HG03565 (cell line): ENCODE data around the gene MON1A.
"Not testable (repeated sequence)": the region's sequence is repeated elsewhere in the genome, so short reads cannot be mapped to it uniquely, and the experiment has no call there.

Experiments used
- ATAC-seq: cut with Tn5 transposase; IDR thresholded peaks from one replicate; pipeline ENCODE4 v1.9.1; 2021; ENCODE audit warnings: mild to moderate bottlenecking, moderate library complexity; ENCODE audit not compliant: unreplicated experiment

The MON1A gene

DNA sequence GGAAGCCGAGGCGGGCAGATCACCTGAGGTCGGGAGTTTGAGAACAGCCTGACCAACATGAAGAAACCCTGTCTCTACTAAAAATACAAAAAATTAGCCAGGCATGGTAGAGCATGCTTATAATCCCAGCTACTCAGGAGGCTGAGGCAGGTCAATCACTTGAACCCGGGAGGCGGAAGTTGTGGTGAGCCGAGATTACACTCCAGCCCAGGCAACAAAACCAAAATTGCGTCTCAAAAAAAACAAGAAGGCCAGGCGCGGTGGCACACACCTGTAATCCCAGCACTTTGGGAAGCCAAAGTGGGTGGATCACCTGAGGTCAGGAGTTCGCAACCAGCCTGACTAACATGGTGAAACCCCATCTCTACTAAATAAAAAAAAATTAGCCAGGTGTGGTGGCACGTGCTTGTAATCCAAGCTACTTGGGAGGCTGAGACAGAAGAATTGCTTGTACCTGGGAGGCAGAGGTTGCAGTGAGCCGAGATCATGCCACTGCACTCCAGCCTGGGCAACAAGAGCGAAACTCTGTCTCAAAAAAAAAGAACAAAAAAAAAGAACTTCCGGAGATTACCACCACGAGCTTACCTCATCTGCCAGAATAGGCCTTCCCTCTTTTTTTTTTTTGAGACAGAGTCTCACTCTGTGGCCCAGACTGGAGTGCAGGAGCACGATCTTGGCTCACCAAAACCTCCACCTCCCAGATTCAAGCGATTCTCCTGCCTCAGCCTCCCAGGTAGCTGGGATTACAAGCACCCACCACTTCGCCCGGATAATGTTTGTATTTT lies 11.6 kb downstream of the MON1A start:
- not testable (repeated sequence) for ATAC-seq

DNA sequence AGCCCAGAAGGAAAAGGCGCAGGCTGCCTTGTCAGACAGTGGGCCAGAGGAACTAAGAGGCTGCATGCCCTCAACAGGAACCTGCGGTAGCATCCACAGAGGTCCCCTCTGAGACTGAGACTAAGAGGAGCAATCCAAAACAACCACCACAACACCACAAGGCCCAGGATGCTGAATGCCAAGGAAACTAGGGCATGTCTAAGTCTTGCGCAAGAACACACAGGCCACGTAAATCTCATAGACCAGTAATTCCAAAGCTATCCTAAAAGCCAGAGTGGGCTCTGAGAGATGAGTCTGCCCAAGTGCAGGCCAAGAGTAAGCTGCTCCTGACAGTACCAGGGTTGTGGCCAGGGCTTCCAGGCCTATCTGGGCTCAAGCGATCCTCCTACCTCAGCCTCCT lies 12.9 kb downstream of the MON1A start:
- ATAC-seq: no peak

DNA sequence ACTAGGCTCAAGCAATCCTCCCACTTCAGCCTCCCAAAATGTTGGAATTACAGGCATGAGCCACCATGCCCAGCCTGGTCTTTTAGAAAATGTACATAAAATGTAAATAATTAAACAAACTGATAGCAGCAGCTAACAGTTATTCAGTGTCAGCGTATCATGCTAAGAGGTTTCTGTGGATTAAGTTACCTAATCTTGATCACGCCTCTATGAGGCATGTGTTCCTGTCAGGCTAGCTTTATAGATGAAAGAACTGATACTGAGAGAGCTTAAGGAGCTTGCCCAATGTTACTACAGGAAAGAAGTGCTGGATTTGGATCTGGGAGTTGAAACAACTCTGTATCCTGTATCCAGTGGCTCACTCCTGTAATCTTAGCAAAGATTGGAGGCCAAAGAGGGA lies 14.7 kb downstream of the MON1A start:
- ATAC-seq: no peak

DNA sequence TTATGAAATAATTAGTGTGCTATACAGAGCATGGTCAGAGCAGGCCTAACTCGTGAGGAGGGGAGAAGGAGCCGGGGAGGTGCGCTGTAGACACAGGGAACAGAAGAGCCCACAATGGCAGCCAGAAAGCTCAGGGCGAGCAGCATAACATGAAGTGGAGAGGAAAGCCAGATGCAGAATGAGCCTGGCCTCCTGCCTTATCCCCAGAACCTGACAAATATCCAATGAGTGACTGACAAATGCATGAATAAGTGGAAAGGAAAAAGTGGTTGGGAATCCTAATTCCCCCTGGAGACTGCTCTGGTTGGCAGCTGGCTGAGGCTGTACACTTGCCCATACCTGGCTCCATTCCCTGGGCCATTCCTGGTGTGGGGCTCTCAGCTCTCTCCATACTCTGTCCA lies 16.7 kb downstream of the MON1A start:
- no peak for ATAC-seq

DNA sequence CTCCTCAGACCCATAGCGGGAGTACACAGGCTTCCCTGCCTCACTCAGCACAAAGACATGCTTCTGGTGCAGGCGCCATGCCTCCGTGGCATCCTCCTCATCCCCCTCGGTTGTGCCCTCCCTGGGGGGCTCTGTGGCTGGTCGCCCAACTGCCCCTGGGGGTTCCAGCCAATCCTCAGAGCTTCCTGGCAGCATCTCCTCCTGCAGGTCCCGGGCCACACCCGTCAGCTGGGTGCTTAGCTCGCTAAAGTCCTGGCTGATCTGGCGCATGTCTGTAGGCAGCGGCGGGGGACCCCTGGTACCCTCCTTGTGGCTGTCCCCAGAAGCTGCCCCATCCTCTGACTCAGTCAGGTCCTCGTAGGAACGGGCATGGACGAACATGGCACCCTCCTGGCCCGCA lies 18.0 kb downstream of the MON1A start:
- ATAC-seq: no peak

DNA sequence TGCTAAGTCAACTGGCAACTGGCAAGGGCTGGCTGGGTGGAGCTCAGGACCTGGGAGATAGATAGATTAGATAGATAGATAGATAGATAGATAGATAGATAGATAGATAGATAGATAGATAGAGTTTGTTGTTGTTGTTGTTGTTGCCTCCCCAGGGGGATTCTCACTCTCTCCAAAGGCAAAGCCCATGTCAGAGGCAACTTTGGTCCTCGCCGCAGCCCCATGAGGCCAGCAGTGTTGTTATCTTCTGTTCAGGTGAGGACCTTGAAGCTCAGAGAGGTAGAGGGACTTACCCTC lies 18.5 kb downstream of the MON1A start:
- ATAC-seq: no peak

DNA sequence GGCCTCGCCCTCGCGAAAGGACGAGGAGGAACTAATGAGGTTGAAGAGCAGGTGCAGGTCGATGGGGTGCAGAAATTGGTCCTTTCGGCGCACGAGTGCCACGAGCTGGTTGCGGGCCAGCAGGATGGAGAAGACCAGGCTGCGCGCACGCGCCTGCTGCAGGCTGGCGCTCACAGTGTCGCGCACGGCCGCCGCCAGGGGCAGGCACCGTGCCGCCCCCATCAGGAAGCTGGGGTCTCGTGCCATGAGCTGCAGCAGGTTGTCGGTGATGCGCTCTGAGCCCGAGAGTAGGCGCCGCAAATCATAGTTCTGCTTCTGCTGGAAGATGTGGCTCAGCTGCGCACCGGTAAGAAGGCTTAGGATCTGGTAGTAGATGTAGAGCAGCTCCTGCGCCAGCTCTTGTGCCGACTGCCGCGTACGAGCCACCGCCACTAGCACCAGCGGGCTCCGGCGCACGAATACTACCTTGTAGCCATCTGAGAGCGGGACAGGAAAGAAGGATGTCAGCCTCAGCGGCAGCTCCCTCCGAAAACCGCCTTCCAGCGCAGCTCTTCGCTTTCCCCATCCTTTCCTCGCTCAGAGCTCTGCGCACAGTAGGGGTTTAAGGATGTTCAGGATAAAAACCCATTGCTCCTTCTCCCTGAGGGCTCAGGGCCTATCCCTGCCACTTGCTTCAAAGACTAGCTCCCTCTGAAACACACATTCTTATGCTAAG lies 19.0 kb downstream of the MON1A start:
- no peak for ATAC-seq

DNA sequence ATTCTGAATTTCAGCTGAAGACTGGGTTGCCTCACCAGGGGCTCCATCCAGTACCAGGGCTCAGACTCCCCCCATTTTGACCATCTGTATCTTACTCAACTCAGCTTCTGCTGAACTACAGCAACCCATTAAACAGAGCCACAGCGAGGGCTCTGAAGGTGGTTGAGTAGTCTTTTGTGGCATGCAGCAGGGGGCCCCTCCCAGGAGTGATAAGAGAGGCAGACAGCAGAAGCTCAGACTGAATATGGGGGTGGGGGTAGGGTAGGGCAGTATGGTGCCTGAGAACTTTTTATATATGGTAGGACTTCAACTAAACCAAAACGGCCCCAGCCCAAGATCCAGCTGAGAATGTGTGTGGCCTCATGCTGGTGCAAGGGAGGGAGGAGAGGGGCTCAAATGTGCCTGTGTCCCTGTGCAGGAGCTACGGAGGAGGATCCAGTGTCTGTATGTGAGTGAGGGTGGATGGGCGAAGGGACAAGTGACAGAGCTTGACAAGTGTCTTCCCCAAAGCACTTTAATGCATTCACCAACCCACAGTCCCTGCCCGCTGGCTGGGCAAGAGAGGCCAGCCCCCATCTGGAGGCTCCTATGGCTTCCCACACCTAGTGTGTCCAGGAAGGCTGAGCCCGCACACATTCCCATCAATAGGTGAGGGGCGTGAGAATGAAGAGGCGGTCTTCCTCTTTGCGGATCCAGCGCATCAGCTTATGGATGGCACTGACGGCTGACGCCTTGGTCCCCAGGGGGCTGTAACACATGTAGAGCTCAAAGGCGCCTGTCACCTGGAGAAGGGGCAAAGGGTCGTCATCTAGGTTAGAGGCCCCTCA lies 21.0 kb downstream of the MON1A start:
- ATAC-seq: no peak

DNA sequence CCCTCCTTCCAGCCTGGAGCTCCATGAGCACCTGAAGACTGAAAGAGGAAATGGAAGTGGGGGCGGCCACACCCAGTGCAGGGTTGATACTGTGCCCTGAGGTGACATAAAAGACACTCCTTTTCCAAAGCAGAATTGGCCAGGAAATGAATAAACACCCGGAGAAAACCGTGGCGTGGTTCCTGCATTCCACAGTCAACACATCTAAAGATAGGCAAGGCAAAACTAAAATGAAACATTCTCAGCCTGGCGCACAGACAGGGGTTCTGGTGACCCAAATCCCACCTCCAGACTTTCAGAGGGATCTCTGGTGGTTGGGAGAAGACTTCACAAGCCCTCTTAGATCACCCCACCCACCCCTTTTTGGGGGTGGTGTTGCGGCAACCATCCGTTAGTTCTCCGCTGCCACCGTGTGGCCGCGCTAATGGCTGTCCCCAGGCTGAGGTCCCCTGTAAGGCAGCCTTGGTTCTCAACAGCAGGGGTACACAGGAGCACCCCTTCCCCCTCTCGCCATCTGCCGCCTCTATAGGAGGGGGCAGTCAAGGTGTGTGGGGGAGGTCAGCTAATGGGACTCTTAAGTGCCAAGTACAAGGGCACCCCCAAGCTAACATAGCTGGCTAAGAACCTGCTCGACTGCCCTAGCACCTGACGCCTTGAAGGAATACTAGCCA lies 23.4 kb downstream of the MON1A start:
- ATAC-seq: no peak

DNA sequence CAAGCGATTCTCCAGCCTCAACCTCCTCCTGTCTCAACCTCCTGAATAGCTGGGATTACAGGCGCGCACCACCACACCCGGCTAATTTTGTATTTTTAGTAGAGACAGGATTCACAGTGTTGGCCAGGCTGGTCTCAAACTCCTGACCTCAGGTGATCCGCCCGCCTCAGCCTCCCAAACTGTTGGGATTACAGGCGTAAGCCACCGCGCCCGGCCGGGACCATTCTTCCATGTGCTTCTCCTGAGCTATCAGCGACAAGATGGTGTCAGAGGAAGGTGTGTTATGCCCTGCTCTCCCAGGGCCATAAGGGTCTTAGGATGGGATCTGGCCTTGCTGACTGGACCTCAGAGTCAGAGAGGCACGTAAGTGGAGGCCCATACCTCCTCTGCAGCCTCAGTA lies 25.2 kb downstream of the MON1A start:
- ATAC-seq: not testable (repeated sequence)

DNA sequence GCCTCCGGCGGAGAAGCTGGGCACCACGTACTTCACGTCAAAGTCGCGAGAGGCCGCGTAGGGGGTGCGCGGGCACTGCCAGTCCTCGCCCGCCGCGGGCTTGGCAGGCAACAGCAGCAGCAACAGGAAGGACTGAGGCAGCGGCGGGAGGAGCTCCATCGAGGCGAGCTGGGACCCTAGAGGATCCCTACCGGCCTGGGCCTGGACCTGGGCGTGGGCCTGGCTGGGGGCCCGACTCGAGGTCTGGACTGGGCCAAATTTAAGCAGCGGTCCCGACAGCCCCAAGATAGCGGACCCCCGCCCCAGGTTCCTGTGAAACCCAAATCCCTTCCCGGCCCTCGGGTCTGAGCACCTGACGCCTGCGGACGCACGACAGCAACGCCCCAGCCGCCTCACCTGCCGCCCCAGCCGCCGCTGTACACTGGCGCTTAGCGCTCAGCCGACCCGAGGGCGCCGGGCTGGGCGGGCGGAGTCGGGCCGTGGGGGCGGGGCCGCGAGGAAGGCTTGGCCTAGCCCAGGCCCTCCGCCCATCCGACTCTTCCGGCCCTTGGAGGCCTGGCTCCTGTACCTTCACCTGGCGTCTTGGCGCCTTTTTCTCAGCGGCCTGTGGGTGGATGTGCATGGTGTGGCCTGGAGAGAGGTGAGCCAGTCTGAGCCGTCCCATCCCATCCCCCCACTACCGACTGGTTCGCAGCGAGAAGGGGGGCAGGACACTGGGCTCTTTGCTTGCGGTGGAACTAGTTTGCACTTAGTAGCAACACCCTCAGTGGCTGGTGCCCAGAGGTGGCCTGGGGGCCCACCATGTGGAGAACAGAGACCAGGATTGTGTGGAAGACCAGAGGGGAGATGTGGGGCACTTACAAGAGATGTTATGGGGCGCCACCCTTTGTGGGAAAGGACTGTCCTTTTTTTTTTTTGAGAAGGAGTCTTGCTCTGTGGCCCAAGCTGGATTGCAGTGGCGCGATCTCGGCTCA lies 25.9 kb downstream of the MON1A start, which contains the start of gene MST1R:
Gene MST1R, minus strand, starts transcription at position 423 of the 974 bp plus-strand sequence. Its CDS starts 264 bp downstream, at position 159.
- no peak for ATAC-seq

DNA sequence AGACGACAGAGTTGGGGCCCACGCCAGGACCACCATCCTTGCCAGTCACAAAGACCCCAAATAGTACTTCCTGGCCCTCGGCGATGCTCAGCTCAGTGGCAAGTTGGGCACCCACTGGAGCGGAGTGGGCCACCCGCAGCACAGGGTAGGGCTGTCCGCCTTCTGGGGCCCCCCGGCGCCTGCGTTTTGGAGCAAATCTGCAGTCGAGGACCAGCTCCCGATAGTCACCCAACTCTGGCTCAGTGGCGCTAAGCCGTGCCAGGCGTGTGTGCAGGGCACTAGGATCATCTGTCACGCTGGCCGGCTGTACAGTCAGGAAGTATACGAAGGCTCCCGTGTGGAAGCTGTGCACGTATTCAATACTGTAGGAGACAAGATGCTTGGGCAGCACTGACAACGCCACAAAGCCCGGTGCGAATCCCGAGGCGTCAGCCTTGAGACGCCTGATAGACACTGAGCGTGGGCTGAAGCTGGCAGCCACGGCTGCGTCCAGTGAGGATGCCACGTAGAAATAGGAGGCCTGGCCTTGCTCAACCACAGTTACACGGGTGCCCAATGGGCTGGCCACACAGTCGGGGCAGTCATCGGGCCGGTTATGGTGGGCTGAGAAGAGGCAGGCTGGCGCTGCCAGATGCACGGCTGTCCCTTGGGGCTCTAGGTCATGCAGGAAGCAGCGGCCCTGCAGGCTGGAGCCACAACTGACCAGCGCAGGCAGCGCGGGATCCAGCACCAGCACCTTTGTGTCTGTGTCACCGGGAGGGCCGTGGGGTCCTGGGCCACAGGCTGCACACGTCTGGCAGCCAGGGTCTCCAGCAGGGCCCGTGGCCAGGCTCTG lies 26.9 kb downstream of the MON1A start:
- no peak for ATAC-seq

DNA sequence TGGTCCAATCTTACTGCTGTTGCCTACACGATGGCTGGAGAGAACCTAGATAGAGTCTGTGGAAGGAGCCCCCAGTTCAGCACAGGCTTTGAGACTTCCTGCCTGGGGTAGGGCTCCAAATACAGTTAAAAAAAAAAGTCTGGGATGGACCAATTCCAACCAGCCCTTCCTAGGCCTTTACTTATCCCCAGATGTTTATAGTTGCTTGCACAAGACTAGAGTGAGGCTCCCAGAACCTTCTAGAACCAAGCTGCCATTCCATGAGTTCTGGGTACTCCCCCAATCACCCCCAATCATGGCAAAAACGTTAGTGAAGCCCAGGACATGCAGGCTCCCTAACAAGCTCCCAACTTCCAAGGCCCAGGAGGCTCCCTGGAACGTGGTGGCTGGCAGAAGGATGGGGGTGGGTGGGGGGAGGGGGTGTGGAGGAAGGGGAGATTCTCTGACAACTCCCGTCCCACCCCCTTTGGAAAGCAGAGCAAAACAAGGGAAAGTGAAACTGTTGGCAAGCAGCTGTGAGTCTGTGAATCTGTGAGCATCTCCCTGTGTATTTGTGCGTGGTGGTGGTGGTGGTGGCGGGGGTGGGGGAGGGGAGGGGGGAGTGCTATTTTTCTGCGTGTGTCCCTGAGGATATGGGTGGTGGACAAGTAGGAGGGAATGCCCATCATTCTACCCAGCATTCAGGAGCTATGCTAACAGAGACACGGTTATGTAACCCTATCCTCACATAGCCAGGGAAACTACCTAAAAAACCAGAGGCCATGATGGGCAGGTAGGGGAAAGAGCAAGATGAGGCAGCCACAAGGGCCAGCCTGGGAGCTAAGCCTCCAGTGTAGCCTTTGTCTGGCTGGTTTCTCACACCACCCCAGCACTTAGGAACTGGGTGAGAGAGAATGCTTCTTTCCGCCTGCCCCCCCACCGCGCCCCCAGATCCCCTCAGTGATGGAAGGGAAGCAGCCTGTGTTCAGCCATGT lies 28.0 kb downstream of the MON1A start:
- no peak for ATAC-seq

DNA sequence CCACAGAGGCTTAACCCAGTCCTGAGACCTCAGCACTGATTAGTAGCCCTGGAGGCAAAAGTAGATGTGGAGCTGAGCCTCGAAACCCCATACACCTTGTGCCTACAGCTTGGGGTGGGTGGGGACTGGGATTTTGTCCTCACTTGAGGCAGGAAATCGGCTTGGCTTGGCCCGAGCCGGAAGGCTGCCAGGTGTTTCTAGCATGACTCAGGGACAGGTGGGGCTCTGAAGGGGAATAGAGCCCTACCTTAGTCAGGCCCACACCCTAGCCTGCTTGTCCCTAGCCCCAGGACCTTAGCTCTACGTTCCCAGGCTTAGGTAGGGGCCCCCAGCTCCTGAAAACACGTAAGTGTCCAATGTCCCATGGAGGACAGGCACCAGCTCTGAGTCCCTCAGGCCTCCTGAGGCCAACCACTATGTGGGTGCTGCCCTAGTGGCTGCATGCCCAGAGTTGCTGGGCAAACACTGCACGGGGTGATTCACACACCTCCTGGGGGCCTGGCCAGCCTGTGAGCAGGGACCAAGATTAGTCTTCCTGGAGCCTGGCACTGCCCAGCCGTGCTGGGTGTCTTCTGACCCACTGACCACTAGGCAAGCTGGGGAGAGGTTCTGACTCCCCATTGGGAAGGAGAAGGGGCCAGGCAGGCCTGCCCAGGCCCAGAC lies 29.0 kb downstream of the MON1A start:
- no peak for ATAC-seq

DNA sequence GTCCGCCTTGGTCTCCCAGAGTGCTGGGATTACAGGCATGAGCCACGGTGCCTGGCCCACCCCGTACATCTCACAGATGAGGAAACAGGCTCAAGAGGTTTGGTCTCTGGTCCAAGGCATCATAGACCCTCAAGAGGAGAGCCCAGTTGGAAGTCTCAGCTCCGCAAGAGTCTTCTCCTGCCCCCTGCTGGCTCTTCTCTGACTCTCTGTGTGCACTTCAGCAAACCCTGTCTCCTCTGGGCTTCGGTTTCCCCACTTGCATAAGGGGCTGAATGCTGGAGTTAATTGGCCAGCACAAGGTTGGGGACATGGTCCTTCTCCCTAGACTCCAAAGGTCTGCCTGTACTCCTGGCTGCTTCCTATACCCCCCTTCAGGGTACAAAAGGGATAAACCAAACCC lies 29.8 kb downstream of the MON1A start:
- no peak for ATAC-seq

DNA sequence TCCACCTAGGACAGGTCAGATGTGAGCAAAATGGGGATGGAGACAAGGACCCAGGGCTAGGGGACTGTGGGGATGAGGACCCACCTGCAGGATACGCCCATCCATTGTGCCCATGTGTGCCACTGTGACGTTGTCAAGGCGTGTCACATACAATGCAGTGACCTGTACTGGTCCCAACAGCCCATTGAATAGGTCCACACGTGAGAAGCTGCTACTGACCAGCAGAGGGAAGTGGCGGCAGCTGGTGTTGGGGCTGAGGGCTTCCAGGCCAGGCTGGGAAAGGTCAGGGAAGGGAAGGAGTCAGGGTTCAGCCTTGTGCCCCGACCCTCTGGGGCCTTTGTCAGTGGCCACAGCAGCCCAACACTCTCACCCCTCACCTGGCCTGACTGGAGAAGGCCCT lies 30.6 kb downstream of the MON1A start:
- ATAC-seq: no peak

DNA sequence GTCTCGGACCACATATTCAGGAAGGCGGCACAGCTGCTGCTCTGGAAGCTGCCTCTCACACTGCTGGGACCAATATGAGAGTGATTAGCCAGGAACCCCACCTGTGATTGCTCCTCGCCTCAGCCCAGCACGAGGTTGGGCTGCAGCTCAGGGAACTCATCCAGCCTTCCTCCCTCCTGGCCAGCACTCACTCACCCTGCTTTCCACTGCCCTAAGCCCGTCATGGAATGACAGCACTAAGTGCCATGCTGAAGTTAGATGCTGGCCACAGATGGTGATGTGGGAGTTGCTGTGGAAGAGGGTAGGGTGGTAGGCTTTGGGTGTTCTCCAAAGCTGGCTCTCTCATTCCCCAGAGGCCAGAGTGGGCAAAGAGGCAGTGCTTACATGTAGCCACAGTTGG lies 33.3 kb downstream of the MON1A start:
- no peak for ATAC-seq
